ENCODE data around the gene MLIP.

DNA sequence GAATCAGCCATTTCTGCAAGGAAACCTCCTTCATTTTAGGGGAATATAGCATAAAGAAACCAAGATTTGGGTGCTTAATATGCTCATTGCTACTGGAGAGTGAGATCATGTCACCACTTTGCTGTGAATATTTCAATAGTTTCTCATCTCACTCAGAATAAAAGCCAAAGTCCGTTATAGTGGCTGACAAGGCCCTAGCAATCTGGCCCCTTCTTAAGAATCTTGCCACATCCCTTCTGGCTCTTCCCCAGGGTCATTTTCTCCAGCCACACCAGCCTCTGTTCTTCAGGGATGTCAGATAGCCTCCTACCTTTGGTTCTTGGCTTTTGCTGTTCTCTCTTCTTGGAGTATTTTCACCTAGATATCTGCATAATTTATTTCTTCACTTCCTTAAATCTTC is 24.8 kb upstream of the MLIP start:
- TF ChIP-seq, protein P1, sequence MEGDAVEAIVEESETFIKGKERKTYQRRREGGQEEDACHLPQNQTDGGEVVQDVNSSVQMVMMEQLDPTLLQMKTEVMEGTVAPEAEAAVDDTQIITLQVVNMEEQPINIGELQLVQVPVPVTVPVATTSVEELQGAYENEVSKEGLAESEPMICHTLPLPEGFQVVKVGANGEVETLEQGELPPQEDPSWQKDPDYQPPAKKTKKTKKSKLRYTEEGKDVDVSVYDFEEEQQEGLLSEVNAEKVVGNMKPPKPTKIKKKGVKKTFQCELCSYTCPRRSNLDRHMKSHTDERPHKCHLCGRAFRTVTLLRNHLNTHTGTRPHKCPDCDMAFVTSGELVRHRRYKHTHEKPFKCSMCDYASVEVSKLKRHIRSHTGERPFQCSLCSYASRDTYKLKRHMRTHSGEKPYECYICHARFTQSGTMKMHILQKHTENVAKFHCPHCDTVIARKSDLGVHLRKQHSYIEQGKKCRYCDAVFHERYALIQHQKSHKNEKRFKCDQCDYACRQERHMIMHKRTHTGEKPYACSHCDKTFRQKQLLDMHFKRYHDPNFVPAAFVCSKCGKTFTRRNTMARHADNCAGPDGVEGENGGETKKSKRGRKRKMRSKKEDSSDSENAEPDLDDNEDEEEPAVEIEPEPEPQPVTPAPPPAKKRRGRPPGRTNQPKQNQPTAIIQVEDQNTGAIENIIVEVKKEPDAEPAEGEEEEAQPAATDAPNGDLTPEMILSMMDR (IDR thresholded peaks at IDR 0.05): no peak
- TF ChIP-seq TCF7 (CRISPR knock-in tag; IDR thresholded peaks at IDR 0.05; ENCODE audit: low read depth): no peak
